Glutamatergic neuron (in vitro differentiated cells): ENCODE measurements around the gene EIF2AK3. TPM values are rescaled to one million over a fixed set of nuclear protein-coding genes. Genes with fewer than 3 reads are reported as not detected.

ENCODE experiments used
- DNase-seq: peaks from one replicate; pipeline ENCODE4 v3.0.0; 2022
- H3K27ac Mint-ChIP-seq: one replicate; pipeline ENCODE4 v1.8.0; 2020; ENCODE audit warnings: mild to moderate bottlenecking, mixed read lengths, inconsistent platforms; ENCODE audit not compliant: unreplicated experiment
- H3K27me3 Mint-ChIP-seq: one replicate; pipeline ENCODE4 v1.8.0; 2020; ENCODE audit warnings: mild to moderate bottlenecking, moderate library complexity, mixed read lengths, inconsistent platforms; ENCODE audit not compliant: unreplicated experiment
- H3K36me3 Mint-ChIP-seq: one replicate; pipeline ENCODE4 v1.8.0; 2020; ENCODE audit warnings: mild to moderate bottlenecking, mixed read lengths, inconsistent platforms; ENCODE audit not compliant: unreplicated experiment
- H3K4me1 Mint-ChIP-seq: one replicate; pipeline ENCODE4 v1.8.0; 2020; ENCODE audit warnings: mild to moderate bottlenecking, low read depth, mixed read lengths, inconsistent platforms; ENCODE audit not compliant: unreplicated experiment
- H3K4me3 Mint-ChIP-seq: one replicate; pipeline ENCODE4 v1.8.0; 2020; ENCODE audit warnings: mild to moderate bottlenecking, mixed read lengths, inconsistent platforms; ENCODE audit not compliant: unreplicated experiment
- H3K9me3 Mint-ChIP-seq: one replicate; pipeline ENCODE4 v1.8.0; 2020; ENCODE audit warnings: mild to moderate bottlenecking, moderate library complexity, mixed read lengths, inconsistent platforms; ENCODE audit not compliant: unreplicated experiment
- long read RNA-seq: library from polyadenylated mRNA; unstranded; transcript quantifications from one replicate; pipeline ENCODE4 v2.0.0, GENCODE V29; 2020; ENCODE audit not compliant: unreplicated experiment
- total RNA-seq: library from RNA; stranded (reverse); fragmentation: NEBNext Ultra II Directional; extraction: Animal tissue kit (Norgen Biotek cat#: 25700); gene quantifications from one replicate; pipeline ENCODE4 v1.2.1, GENCODE V29; 2021; ENCODE audit not compliant: unreplicated experiment
- TF ChIP-seq, protein P1 (sequence below): fragments of 200-600 bp; sonication (generic); IDR thresholded peaks from one replicate; pipeline ENCODE4 v1.5.0; 2021; ENCODE audit not compliant: partially characterized antibody, unreplicated experiment

EIF2AK3 gene
- 129 TPM for total RNA-seq
- long read RNA-seq, full-length matches to known transcripts, result 3 of 12 reads
- long read RNA-seq, partial matches to known transcripts, result 4 of 12 reads
- long read RNA-seq, other reads (novel, unspliced or antisense), result 5 of 12 reads

- TF ChIP-seq, protein P1, sequence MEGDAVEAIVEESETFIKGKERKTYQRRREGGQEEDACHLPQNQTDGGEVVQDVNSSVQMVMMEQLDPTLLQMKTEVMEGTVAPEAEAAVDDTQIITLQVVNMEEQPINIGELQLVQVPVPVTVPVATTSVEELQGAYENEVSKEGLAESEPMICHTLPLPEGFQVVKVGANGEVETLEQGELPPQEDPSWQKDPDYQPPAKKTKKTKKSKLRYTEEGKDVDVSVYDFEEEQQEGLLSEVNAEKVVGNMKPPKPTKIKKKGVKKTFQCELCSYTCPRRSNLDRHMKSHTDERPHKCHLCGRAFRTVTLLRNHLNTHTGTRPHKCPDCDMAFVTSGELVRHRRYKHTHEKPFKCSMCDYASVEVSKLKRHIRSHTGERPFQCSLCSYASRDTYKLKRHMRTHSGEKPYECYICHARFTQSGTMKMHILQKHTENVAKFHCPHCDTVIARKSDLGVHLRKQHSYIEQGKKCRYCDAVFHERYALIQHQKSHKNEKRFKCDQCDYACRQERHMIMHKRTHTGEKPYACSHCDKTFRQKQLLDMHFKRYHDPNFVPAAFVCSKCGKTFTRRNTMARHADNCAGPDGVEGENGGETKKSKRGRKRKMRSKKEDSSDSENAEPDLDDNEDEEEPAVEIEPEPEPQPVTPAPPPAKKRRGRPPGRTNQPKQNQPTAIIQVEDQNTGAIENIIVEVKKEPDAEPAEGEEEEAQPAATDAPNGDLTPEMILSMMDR, result peak; percentile 48
- no peaks in the 10 kb centered on the region for H3K36me3 Mint-ChIP-seq
- H3K27me3 Mint-ChIP-seq, result peaks cover 8% of the 10 kb centered on the region
These were observed at the start of gene EIF2AK3 for GRCh38 chr2:88627055-88627855. Gene EIF2AK3 (minus strand): TSS chr2:88627464. CDS start chr2:88627274, 190 bp downstream.

DNA sequence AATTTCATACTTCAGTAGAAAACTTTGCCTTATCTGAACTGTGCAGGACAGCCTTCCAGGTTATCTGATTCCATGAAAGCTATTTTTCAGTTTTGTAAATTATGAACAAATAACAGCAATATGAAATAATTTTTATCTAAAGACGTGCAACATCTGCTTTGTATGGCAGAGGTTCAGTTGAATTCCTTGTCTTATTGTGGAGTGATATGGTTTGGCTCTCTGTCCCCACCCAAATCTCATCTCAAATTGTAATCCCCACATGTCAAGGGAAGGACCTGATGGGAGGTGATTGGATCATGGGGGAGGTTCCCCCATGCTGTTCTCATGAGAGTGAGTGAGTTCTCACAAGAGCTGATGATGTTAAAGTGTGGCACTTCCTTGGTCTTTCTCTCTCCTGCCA is 46.1 kb upstream of the EIF2AK3 start:
- DNase-seq, result no peak

More at GRCh38 chr2:88627055-88627855, at the start of gene EIF2AK3:
- H3K4me3 Mint-ChIP-seq, result peak within 1 kb of the TSS; percentile 96
- DNase-seq, result peak; percentile 96
- H3K27ac Mint-ChIP-seq, result peak within 1 kb of the TSS; percentile 97
- peaks cover 7% of the 10 kb centered on the region for H3K4me1 Mint-ChIP-seq
- peaks cover 5% of the 10 kb centered on the region for H3K9me3 Mint-ChIP-seq

DNA sequence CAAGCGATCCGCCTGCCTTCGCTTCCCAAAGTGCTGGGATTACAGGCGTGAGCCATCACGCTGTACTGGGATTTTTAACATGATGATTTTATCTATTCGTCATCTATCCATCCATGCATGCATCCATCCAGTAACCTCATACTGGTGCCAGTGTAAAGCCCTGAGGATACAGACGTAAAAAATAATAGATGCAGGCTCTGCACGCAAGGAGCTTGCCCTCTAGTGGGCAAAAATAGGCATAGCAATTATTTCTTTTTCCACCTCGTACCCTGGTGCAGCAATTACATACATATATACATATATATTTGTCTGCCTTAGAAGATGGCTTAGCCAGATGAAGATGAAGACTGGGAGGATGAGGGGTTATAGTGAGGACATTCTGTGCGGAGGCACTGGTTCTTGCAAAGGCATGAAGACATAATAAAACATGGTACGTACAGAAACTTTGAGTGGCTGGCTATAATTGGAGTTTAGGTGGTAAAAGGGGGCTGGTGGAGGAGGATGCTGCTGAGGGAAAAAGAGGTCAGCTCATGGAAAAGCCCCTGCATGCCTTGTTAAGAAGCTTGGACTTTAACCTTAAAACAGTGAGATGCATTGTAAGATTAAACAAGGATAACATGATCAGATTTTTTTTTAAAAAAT is 44.6 kb upstream of the EIF2AK3 start:
- DNase-seq, result no peak
- no peak overlapping the region for H3K4me3 Mint-ChIP-seq
- H3K9me3 Mint-ChIP-seq, result peaks cover 4% of the 10 kb centered on the region
- H3K27me3 Mint-ChIP-seq, result no peaks in the 10 kb centered on the region
- TF ChIP-seq, protein P1, result peak; percentile 94
- no peaks in the 10 kb centered on the region for H3K4me1 Mint-ChIP-seq
- no peak overlapping the region for H3K27ac Mint-ChIP-seq
- H3K36me3 Mint-ChIP-seq, result no peaks in the 10 kb centered on the region

More for the DNA sequence above, 46.1 kb upstream of the EIF2AK3 start:
- no peaks in the 10 kb centered on the region for H3K27me3 Mint-ChIP-seq
- TF ChIP-seq, protein P1, result no peak
- H3K4me3 Mint-ChIP-seq, result no peak overlapping the region
- no peak overlapping the region for H3K27ac Mint-ChIP-seq
- no peaks in the 10 kb centered on the region for H3K36me3 Mint-ChIP-seq
- H3K9me3 Mint-ChIP-seq, result peaks cover 4% of the 10 kb centered on the region
- H3K4me1 Mint-ChIP-seq, result no peaks in the 10 kb centered on the region

DNA sequence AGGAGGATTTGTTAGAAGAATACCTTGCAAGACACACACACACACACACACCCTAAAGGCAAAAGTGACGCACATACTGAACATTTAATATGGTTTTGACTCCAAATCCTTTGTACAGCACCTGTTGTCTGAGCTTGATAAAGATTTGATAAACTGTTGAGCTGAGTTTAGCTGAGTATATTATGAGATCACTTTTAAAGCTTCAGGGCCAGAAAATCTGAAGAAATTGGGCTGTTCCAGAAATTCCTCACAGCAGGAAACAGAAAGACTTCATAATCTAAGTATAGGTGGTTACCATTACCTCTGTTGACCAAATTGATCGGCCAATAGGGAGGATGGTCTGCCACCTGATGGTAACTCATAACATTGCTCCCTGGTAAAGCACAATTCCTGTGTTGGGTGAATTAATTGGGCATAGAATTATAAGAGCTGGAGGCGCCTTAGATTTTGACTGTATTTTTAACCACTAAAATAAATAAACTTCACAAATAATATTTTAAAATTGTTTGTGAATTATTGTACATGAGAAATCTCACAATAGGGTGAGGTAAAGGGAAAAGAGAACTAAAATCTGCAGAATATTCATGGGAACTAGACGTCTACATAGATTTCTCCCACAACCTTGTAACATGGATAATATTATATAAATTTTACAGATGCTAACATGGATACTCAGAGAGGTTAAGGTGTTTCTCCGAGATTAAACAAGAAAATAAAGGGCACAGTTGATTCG is 42.4 kb upstream of the EIF2AK3 start:
- Mint-ChIP-seq H3K4me1 (no peaks in the 10 kb centered on the region), H3K27ac (no peak overlapping the region), H3K27me3 (no peaks in the 10 kb centered on the region), H3K4me3 (no peak overlapping the region), H3K9me3 (peaks cover 4% of the 10 kb centered on the region), H3K36me3 (no peaks in the 10 kb centered on the region)
- TF ChIP-seq, protein P1, result peak; percentile 63
- DNase-seq, result no peak
